ENCODE measurements around the gene GADL1.

DNA sequence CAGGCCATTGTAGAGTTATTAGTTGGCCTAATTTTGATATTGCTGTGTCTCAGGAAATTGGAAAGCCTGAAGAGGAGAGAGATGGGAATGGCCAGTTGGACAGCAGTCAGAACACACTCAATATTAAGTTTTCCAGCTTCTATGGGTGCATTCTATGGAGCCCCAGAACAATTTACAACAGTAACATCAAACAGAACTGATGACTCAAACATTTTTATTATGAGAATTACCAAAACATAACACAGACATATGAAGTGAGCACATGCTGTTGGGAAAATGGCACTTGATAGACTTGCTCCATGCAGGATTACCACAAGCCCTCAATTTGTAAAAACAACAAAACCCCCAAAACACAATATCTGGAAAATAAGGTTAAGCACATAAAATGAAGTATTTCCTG is 104.3 kb downstream of the GADL1 start:
- no peak for TF ChIP-seq HDGF (IDR thresholded peaks at IDR 0.05; ENCODE audit: borderline replicate concordance)
- no peak for TF ChIP-seq SUZ12 (IDR thresholded peaks at IDR 0.05)
- TF ChIP-seq FOXM1 (IDR thresholded peaks at IDR 0.05; ENCODE audit: borderline replicate concordance), result no peak
- TF ChIP-seq BHLHE40 (IDR thresholded peaks at IDR 0.05; ENCODE audit: borderline replicate concordance), result no peak
- no peak for TF ChIP-seq SP1 (IDR thresholded peaks at IDR 0.05)
- no peak for TF ChIP-seq FOXA1 (IDR thresholded peaks at IDR 0.05)
- no peak for TF ChIP-seq ZNF384 (IDR thresholded peaks at IDR 0.05)
- TF ChIP-seq TARDBP (IDR thresholded peaks at IDR 0.05), result no peak
